Sigmoid colon (tissue), 7 donors: Measurements from ENCODE around the gene CALCA. TPM values are rescaled to one million over a fixed set of nuclear protein-coding genes. Genes with fewer than 3 reads are reported as not detected.

Experiments
- DNase-seq: peaks from one replicate; pipeline ENCODE4 v3.0.0-alpha.2; 2019
- H3K27ac ChIP-seq, 4 donors: fragments of 200-600 bp; sonication (generic); one replicate each; pipeline ENCODE4 v1.5.1; 2016 to 2019; ENCODE audit warnings: mild to moderate bottlenecking in 1 of 4
- H3K27me3 ChIP-seq, 3 donors: fragments of 200-600 bp; sonication (generic); one replicate each; pipeline ENCODE4 v1.5.1; 2019; ENCODE audit warnings: mild to moderate bottlenecking in 1 of 3
- H3K36me3 ChIP-seq, 4 donors: fragments of 200-600 bp; sonication (generic); one replicate each; pipeline ENCODE4 v1.5.1; 2016 to 2019
- H3K4me1 ChIP-seq, 4 donors: fragments of 200-600 bp; sonication (generic); one replicate each; pipeline ENCODE4 v1.5.1; 2017 to 2019
- H3K4me3 ChIP-seq, 4 donors: fragments of 200-600 bp; sonication (generic); one replicate each; pipeline ENCODE4 v1.5.1; 2017 to 2019; ENCODE audit warnings: mild to moderate bottlenecking in 2 of 4, moderate library complexity in 1 of 4
- H3K9me3 ChIP-seq, 4 donors: fragments of 200-600 bp in 3 of 4; sonication (generic) in 3 of 4; one replicate each; pipeline versions ENCODE4 v1.5.1 to v1.6.1; 2013 to 2019
- EP300 ChIP-seq, 4 donors: sonication (generic); formaldehyde crosslinking; IDR thresholded peaks; one replicate each; pipeline ENCODE4 v1.6.1; 2017; ENCODE audit warnings: antibody characterized with exemption in 4 of 4
- POLR2A ChIP-seq, 2 donors: fragments of 450-650 bp; IDR thresholded peaks; one replicate each; pipeline ENCODE4 v1.6.1; 2016; ENCODE audit warnings: antibody characterized with exemption in 2 of 2, mild to moderate bottlenecking in 2 of 2, moderate library complexity in 2 of 2
- POLR2AphosphoS5 ChIP-seq, 4 donors: sonication (generic); formaldehyde crosslinking; IDR thresholded peaks; one replicate each; pipeline ENCODE4 v1.6.1; 2017; ENCODE audit warnings: antibody characterized with exemption in 4 of 4
- WGBS, 2 donors: extraction: QIAGEN DNeasy Blood & Tissue Kit; methylation state at CpG; one replicate each; pipeline ENCODE4 v1.1.7; 2013; 5-methylcytosine and 5-hydroxymethylcytosine counted together
- intact Hi-C: fragments of 100-400 bp; cut with DNase I; formaldehyde crosslinking; loops from one replicate; pipeline ENCODE4 v1.15.1; 2023
- polyA plus RNA-seq, 3 donors: library from polyadenylated mRNA; stranded (reverse); fragments of 200-250 nt; gene quantifications; one replicate each; pipeline ENCODE4 v1.2.3, GENCODE V29; 2013
- total RNA-seq, 4 donors: library from RNA; depleted of rRNA; stranded (reverse); fragments of >200 nt; gene quantifications; one replicate each; pipeline ENCODE4 v1.1.0, GENCODE V29; 2016
- TF ChIP-seq, protein P1 (sequence below), 4 experiments: fragments of 450-650 bp in 3 of 4; fragments of 200-600 bp in 1 of 4; IDR thresholded peaks; one replicate each; pipeline ENCODE4 v1.5.1; 2016 to 2019; ENCODE audit warnings: antibody characterized with exemption in 4 of 4, mild to moderate bottlenecking in 3 of 4, moderate library complexity in 2 of 4
- donor health status: healthy with polysubstance abuse.
- donor health status: Bipolar disorder and iron deficiency.
- donor health status: healthy.

CALCA gene
- total and polyA plus RNA-seq, 7 donors, result 0.36 to 1.2 (median 0.66) TPM; not detected in 4

DNA sequence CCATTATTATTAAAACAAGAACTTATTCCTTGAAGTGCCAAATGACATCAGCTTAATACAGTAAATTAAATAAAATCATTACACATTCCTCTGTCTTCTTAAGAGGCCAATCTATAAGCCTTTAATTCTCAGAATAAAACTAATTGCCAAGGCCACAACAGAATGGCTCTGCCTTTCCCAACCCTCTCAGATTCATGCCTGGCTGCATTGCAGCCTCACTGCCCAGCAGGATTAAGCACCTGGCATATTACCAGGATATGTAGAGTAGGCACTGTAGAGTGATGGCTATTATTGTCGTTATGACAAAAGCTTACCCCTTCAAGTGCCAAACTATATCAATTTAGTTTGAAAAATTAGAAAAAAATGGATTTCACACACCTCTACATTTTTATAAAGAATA is 9.4 kb upstream of the CALCA start:
- WGBS, 2 donors, result 75 to 76% methylated on average over 1 of the region's 1 CpG
- no peaks in the 10 kb centered on the region for H3K4me1 ChIP-seq
- H3K27me3 ChIP-seq, result peaks cover 0 to 18% (median 1%) of the 10 kb centered on the region in 3 donors
- no peak overlapping the region for H3K27ac ChIP-seq
- no peak overlapping the region for H3K4me3 ChIP-seq
- intact Hi-C loops, result no loop called here
- no peak for DNase-seq
- H3K9me3 ChIP-seq, result no peaks in the 10 kb centered on the region
- no peaks in the 10 kb centered on the region for H3K36me3 ChIP-seq
- TF ChIP-seq, protein P1, sequence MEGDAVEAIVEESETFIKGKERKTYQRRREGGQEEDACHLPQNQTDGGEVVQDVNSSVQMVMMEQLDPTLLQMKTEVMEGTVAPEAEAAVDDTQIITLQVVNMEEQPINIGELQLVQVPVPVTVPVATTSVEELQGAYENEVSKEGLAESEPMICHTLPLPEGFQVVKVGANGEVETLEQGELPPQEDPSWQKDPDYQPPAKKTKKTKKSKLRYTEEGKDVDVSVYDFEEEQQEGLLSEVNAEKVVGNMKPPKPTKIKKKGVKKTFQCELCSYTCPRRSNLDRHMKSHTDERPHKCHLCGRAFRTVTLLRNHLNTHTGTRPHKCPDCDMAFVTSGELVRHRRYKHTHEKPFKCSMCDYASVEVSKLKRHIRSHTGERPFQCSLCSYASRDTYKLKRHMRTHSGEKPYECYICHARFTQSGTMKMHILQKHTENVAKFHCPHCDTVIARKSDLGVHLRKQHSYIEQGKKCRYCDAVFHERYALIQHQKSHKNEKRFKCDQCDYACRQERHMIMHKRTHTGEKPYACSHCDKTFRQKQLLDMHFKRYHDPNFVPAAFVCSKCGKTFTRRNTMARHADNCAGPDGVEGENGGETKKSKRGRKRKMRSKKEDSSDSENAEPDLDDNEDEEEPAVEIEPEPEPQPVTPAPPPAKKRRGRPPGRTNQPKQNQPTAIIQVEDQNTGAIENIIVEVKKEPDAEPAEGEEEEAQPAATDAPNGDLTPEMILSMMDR (IDR thresholded peaks at IDR 0.05), result no peak
- TF ChIP-seq POLR2AphosphoS5 (IDR thresholded peaks at IDR 0.05), result no peak

DNA sequence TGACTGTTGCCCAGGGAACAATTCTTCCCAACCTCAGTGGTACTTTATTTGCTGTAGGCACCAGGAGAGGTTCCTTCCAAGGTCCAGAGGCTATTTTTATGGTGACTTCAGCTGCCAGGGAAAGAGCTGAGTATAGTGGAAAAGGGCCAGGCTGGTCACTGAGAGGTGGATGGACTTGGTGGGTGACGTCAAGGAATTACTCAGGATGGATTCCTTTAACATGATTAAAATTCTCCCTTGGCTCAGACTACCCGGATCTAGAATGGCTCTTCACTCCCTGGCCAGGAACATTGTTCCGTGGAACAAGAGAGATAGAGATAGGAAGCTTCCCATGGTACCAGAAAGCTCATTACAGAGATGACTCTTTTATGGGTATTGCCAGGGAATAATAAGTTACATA is 8.7 kb upstream of the CALCA start:
- 81 to 82% methylated on average over 3 of the region's 3 CpGs for WGBS, 2 donors
- Histone ChIP-seq H3K4me1 (no peaks in the 10 kb centered on the region), H3K4me3 (no peak overlapping the region), H3K27me3 (peaks cover 1 to 24% (median 8%) of the 10 kb centered on the region in 3 donors), H3K36me3 (no peaks in the 10 kb centered on the region), H3K27ac (no peak overlapping the region), H3K9me3 (no peaks in the 10 kb centered on the region)
- DNase-seq, result no peak
- TF ChIP-seq, protein P1 (IDR thresholded peaks at IDR 0.05), result no peak
- TF ChIP-seq EP300 (IDR thresholded peaks at IDR 0.05) (no peak), POLR2A (IDR thresholded peaks at IDR 0.05) (no peak), POLR2AphosphoS5 (IDR thresholded peaks at IDR 0.05) (no peak)
- intact Hi-C loops, result no loop called here

DNA sequence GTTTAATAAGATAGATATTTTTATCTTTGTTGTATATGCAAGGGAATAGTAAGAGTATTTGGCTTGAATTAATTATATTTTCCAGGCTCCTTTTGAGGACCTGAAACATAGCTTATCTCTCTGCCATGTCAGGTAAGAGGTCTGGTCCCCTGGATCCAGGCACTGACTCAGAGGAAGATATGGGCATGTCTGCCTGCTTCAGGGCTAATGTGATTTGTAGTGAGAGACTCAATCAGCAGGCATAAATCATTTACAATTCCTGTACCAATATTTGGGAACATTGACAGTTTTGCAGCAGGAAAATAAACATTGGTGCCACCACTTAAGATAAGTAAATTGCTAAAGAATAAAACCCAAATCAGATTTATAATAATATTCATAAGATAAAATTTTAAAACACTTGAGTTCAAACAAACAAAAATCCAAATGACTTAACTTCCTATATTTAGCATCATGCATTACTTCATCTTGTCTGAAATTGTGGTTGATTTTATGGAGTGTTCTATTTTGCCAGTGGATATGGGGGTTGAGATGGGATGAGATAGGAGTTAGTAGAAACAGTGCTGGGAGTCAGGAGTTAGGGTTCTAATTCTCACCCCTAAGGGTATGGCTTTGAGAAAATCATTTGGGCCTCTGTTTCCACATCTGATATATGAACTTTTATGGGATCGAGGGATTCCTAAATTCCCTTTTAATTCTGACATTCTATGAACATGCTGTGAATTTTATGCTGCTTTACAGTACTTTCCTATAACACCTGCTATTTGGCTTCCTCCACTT is 5.1 kb upstream of the CALCA start:
- intact Hi-C loops, result no loop called here
- TF ChIP-seq POLR2A (IDR thresholded peaks at IDR 0.05) (no peak), EP300 (IDR thresholded peaks at IDR 0.05) (no peak), POLR2AphosphoS5 (IDR thresholded peaks at IDR 0.05) (no peak)
- TF ChIP-seq, protein P1 (IDR thresholded peaks at IDR 0.05), result no peak
- no peak for DNase-seq
- no peak overlapping the region for H3K27ac ChIP-seq
- no peaks in the 10 kb centered on the region for H3K36me3 ChIP-seq
- 89 to 98% methylated on average over 1 of the region's 1 CpG for WGBS, 2 donors
- H3K27me3 ChIP-seq, result peaks cover 29 to 60% (median 41%) of the 10 kb centered on the region in 3 donors
- H3K4me1 ChIP-seq, result peaks cover 0 to 24% (median 22%) of the 10 kb centered on the region in 4 donors
- H3K9me3 ChIP-seq, result no peaks in the 10 kb centered on the region
- no peak overlapping the region for H3K4me3 ChIP-seq

DNA sequence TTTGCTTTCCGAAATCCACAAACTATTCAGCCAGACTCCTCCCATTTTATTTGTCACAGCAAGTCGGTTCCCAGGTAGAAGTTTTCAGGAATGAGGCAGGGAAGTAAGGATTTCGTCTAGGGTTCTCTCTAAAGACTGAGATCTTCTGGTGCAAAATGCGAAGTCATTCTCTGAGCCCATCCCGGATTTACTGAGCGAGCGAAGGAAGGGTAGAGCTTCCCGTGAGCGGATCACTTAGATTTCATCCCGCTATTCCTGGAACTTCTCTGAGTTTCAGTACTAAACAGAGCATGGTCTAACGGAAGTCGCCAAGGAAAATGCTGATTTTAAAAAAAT is 3.1 kb upstream of the CALCA start:
- intact Hi-C loops, result no loop called here
- Histone ChIP-seq H3K27me3 (peaks cover 38 to 81% (median 60%) of the 10 kb centered on the region in 3 donors), H3K27ac (no peak overlapping the region), H3K4me3 (no peak overlapping the region), H3K9me3 (no peaks in the 10 kb centered on the region), H3K36me3 (no peaks in the 10 kb centered on the region), H3K4me1 (peaks cover 0 to 32% (median 30%) of the 10 kb centered on the region in 4 donors)
- DNase-seq, result no peak
- TF ChIP-seq EP300 (IDR thresholded peaks at IDR 0.05), result no peak
- TF ChIP-seq, protein P1 (IDR thresholded peaks at IDR 0.05), result no peak
- no peak for TF ChIP-seq POLR2A (IDR thresholded peaks at IDR 0.05)
- TF ChIP-seq POLR2AphosphoS5 (IDR thresholded peaks at IDR 0.05), result no peak
- WGBS, 2 donors, result 6% methylated on average over 12 of the region's 12 CpGs
